ENCODE results near the gene BMP6. TPM values are rescaled to one million over a fixed set of nuclear protein-coding genes. Genes with fewer than 3 reads are reported as not detected.
A peak's percentile ranks its signal among the peaks of the same experiment; 100 is the strongest.

BMP6 gene
- total and polyA plus RNA-seq, 2 of the 4 experiments (the other 2 are of a cell fraction): 0.18 to 0.19 TPM

GRCh38 chr6:7809346-7809745, 83.4 kb downstream of the BMP6 start:
- H2BK5ac ChIP-seq (ENCODE audit: low read depth, low read length, poor library complexity, severe bottlenecking): no peak overlapping the region
- H3K9me3 ChIP-seq (ENCODE audit: control insufficient read depth, insufficient read depth, low read length): no peaks in the 10 kb centered on the region
- ChIA-PET POLR2A (ENCODE audit: unreplicated experiment) (no interaction called here), CTCF (no interaction called here)
- H3K18ac ChIP-seq (ENCODE audit: low read depth, low read length): no peak overlapping the region
- BruUV-seq (replicated peaks): no TSS peak
- H2BK20ac ChIP-seq (ENCODE audit: low read depth, low read length): no peak overlapping the region
- no peaks in the 10 kb centered on the region for H3K36me3 ChIP-seq (ENCODE audit: control insufficient read depth, insufficient read depth, low read length)
- H2BK120ac ChIP-seq (ENCODE audit: low read depth, low read length): no peak overlapping the region
- no peak overlapping the region for H3K9ac ChIP-seq (ENCODE audit: low read depth, low read length)
- no peak overlapping the region for H2AK9ac ChIP-seq (replicated peaks; ENCODE audit: low read depth, low read length, poor library complexity)
- intact Hi-C loops (cut with micrococcal nuclease): no loop called here
- dilution Hi-C loops (cut with HindIII; ENCODE audit: low sequenced_read_pairs, unreplicated experiment): no loop called here
- in situ Hi-C loops (cut with MboI; ENCODE audit: low sequenced_read_pairs): no loop called here
- no peaks in the 10 kb centered on the region for H3K9me1 ChIP-seq (ENCODE audit: insufficient read depth, low read length)
- ATAC-seq (ENCODE audit: low read depth): peak; percentile 44
- peaks cover 1% of the 10 kb centered on the region for H3K27me3 ChIP-seq (ENCODE audit: control insufficient read depth, insufficient read depth, low read length)
- no peak overlapping the region for H3K4me2 ChIP-seq (ENCODE audit: low read depth, low read length)
- no peaks in the 10 kb centered on the region for H3K79me1 ChIP-seq (ENCODE audit: low read depth in 1 of 2, low read length in 2 of 2)
- no peak overlapping the region for H3K4me3 ChIP-seq (ENCODE audit: insufficient read depth, low read depth, low read length)
- no peak overlapping the region for H3K56ac ChIP-seq (ENCODE audit: extremely low read depth, insufficient read depth, low read length)
- peaks cover 2% of the 10 kb centered on the region; the same call in 1 of the 2 replicates for H3K4me1 ChIP-seq (ENCODE audit: control insufficient read depth, insufficient read depth, low read length)
- no peak overlapping the region for H4K8ac ChIP-seq (ENCODE audit: low read depth in 2 of 2, low read length in 2 of 2)
- H2AK5ac ChIP-seq (ENCODE audit: low read depth, low read length): no peak overlapping the region
- WGBS, 2 experiments (ENCODE audit: extremely low coverage in 2 of 2, insufficient read length in 1 of 2): 0% methylated on average over 1 of the region's 7 CpGs; no CpG with 5 or more reads in 1 of the 2 experiments
- H3K14ac ChIP-seq (replicated peaks; ENCODE audit: low read depth, low read length): no peak overlapping the region
- no peak overlapping the region for H3K27ac ChIP-seq (ENCODE audit: insufficient read depth, low read length)
- H2AFZ ChIP-seq (replicated peaks; ENCODE audit: low read length, poor library complexity): no peak overlapping the region
- no peak overlapping the region for H4K91ac ChIP-seq (ENCODE audit: insufficient read depth, low read depth, low read length)
- no peaks in the 10 kb centered on the region for H4K20me1 ChIP-seq (ENCODE audit: insufficient read depth, low read length)
- H2BK15ac ChIP-seq (ENCODE audit: low read depth, low read length): no peak overlapping the region
- H3K4ac ChIP-seq (ENCODE audit: low read depth, low read length): no peak overlapping the region
- no peak for DNase-seq
- TF ChIP-seq POLR2A (IDR thresholded peaks at IDR 0.05; ENCODE audit: low read depth, low read length) (no peak), CEBPB (IDR thresholded peaks at IDR 0.05; ENCODE audit: low read depth, low read length) (no peak)
- H4K5ac ChIP-seq (ENCODE audit: low read depth, low read length): no peak overlapping the region
- no peak overlapping the region for H3K23ac ChIP-seq (ENCODE audit: low read depth, low read length)
